PC-3 (cell line): ENCODE results near the gene ANKRD60. TPM values are rescaled to one million over a fixed set of nuclear protein-coding genes. Genes with fewer than 3 reads are reported as not detected.
A peak's percentile ranks its signal among the peaks of the same experiment; 100 is the strongest.

ENCODE experiments used
- ATAC-seq: fragments of 200-7000 bp; cut with Tn5 transposase; 2 replicates; pipeline ENCODE4 v1.9.1; 2020; ENCODE audit warnings: mild to moderate bottlenecking, moderate library complexity
- BruUV-seq: library from RNA; stranded (reverse); fragments of 400-500 nt; replicated peaks from 2 replicates; lab custom pipeline; 2021; lab: Mats Ljungman, UMichigan
- CTCF ChIA-PET: fragments of 300-600 bp; sonication (Branson Sonifier 250); formaldehyde crosslinking; loops from one replicate; lab custom pipeline; 2022; ENCODE audit warnings: antibody characterized with exemption; lab: Charles Lee
- POLR2A ChIA-PET: fragments of 300-600 bp; sonication (Branson Sonifier 250); formaldehyde crosslinking; loops from one replicate; lab custom pipeline; 2022; ENCODE audit warnings: antibody characterized with exemption; ENCODE audit not compliant: unreplicated experiment; lab: Charles Lee
- DNase-seq: peaks from one replicate; pipeline ENCODE4 v3.0.0-alpha.2; 2015
- H2AFZ ChIP-seq: fragments of 300-600 bp; sonication (generic); 2 replicates; pipeline ENCODE4 v1.6.0; 2016; ENCODE audit warnings: antibody characterized with exemption, low read length
- H3F3A ChIP-seq: fragments of 300-600 bp; sonication (generic); one replicate; pipeline ENCODE4 v1.6.0; 2017; ENCODE audit warnings: antibody characterized with exemption, low read length, control low read depth, mild to moderate bottlenecking; ENCODE audit not compliant: unreplicated experiment
- H3K27ac ChIP-seq: fragments of 300-600 bp; sonication (generic); 2 replicates; pipeline ENCODE4 v1.5.1; 2016; ENCODE audit warnings: mild to moderate bottlenecking, low read length
- H3K27me3 ChIP-seq: fragments of 300-600 bp; sonication (generic); 2 replicates; pipeline ENCODE4 v1.6.1; 2016; ENCODE audit warnings: low read length, mixed read lengths
- H3K36me3 ChIP-seq: fragments of 300-600 bp; sonication (generic); 2 replicates; pipeline ENCODE4 v1.6.1; 2016; ENCODE audit warnings: low read depth, mixed run types, low read length, mixed read lengths
- H3K4me1 ChIP-seq: fragments of 300-600 bp; sonication (generic); 2 replicates; pipeline ENCODE4 v1.5.1; 2016; ENCODE audit warnings: low read length; ENCODE audit not compliant: insufficient read depth
- H3K4me2 ChIP-seq: fragments of 300-600 bp; sonication (generic); 2 replicates; pipeline ENCODE4 v1.6.0; 2016; ENCODE audit warnings: low read length
- H3K4me3 ChIP-seq: fragments of 300-600 bp; sonication (generic); 2 replicates; pipeline ENCODE4 v1.5.1; 2016; ENCODE audit warnings: mild to moderate bottlenecking, low read length, mixed read lengths
- H3K79me2 ChIP-seq: fragments of 300-600 bp; sonication (generic); 2 replicates; pipeline ENCODE4 v1.6.1; 2017; ENCODE audit warnings: low read length, mixed read lengths
- H3K9ac ChIP-seq: fragments of 300-600 bp; sonication (generic); 2 replicates; pipeline ENCODE4 v1.6.0; 2016; ENCODE audit warnings: mild to moderate bottlenecking, low read length
- H3K9me2 ChIP-seq: fragments of 300-600 bp; sonication (generic); replicated peaks from 2 replicates; pipeline ENCODE4 v1.6.1; 2016; ENCODE audit warnings: mixed run types, low read length, mixed read lengths
- H3K9me3 ChIP-seq: fragments of 300-600 bp; sonication (generic); 2 replicates; pipeline ENCODE4 v1.6.1; 2016; ENCODE audit warnings: low read length, mixed read lengths
- H4K20me1 ChIP-seq: fragments of 300-600 bp; sonication (generic); 2 replicates; pipeline ENCODE4 v1.6.1; 2016; ENCODE audit warnings: low read length, mixed read lengths
- EZH2 ChIP-seq: fragments of 300-600 bp; sonication (generic); IDR thresholded peaks from one replicate; pipeline ENCODE4 v1.6.1; 2017; ENCODE audit warnings: antibody characterized with exemption, mild to moderate bottlenecking, low read length; ENCODE audit not compliant: unreplicated experiment
- EZH2phosphoT487 ChIP-seq: fragments of 300-600 bp; sonication (generic); IDR thresholded peaks from 2 replicates; pipeline ENCODE4 v1.6.1; 2018; ENCODE audit warnings: mild to moderate bottlenecking, antibody characterized with exemption, low read length, borderline replicate concordance
- intact Hi-C: fragments of 100-400 bp; cut with micrococcal nuclease; formaldehyde crosslinking; loops from 2 replicates; pipeline ENCODE4 v1.9.0; 2023
- total RNA-seq: library from RNA; depleted of rRNA; stranded (reverse); fragments of >200 nt; gene quantifications from 2 replicates; pipeline ENCODE4 v1.2.3, GENCODE V29; 2014
- TF ChIP-seq, protein P1 (sequence below): fragments of 300-600 bp; sonication (generic); conservative IDR thresholded peaks from 2 replicates; pipeline ENCODE4 v1.5.1; 2017; ENCODE audit warnings: antibody characterized with exemption, low read depth, mild to moderate bottlenecking, low read length

Gene ANKRD60
- total RNA-seq, 1 experiment from 2014 or later = not detected

- H3K36me3 ChIP-seq = no peaks in the 10 kb centered on the region
- no peaks in the 10 kb centered on the region for H3F3A ChIP-seq
- TF ChIP-seq, protein P1, sequence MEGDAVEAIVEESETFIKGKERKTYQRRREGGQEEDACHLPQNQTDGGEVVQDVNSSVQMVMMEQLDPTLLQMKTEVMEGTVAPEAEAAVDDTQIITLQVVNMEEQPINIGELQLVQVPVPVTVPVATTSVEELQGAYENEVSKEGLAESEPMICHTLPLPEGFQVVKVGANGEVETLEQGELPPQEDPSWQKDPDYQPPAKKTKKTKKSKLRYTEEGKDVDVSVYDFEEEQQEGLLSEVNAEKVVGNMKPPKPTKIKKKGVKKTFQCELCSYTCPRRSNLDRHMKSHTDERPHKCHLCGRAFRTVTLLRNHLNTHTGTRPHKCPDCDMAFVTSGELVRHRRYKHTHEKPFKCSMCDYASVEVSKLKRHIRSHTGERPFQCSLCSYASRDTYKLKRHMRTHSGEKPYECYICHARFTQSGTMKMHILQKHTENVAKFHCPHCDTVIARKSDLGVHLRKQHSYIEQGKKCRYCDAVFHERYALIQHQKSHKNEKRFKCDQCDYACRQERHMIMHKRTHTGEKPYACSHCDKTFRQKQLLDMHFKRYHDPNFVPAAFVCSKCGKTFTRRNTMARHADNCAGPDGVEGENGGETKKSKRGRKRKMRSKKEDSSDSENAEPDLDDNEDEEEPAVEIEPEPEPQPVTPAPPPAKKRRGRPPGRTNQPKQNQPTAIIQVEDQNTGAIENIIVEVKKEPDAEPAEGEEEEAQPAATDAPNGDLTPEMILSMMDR = no peak
- TF ChIP-seq EZH2phosphoT487 = no peak
- TF ChIP-seq EZH2 = no peak
- H4K20me1 ChIP-seq = no peaks in the 10 kb centered on the region
- BruUV-seq = no TSS peak
- H3K27ac ChIP-seq = no peak overlapping the region
- H3K27me3 ChIP-seq = no peaks in the 10 kb centered on the region
- ATAC-seq (peak; percentile 28; the same call in 1 of the 2 replicates), DNase-seq (peak; percentile 21)
- no peak overlapping the region for H3K4me3 ChIP-seq
- CTCF ChIA-PET = no interaction called here
- POLR2A ChIA-PET = no interaction called here
- H3K4me1 ChIP-seq = peaks cover 22% of the 10 kb centered on the region
- intact Hi-C loops = no loop called here
- no peaks in the 10 kb centered on the region for H3K9me3 ChIP-seq
- no peak overlapping the region for H3K9ac ChIP-seq
- H3K4me2 ChIP-seq = no peak overlapping the region
- H2AFZ ChIP-seq = no peak overlapping the region
- no peaks in the 10 kb centered on the region for H3K9me2 ChIP-seq
- H3K79me2 ChIP-seq = no peaks in the 10 kb centered on the region
Measured at GRCh38 chr20:58268936-58269619, 40.6 kb upstream of the ANKRD60 start.

- intact Hi-C loops = no loop called here
- H4K20me1 ChIP-seq = no peaks in the 10 kb centered on the region
- no peak overlapping the region for H3K9ac ChIP-seq
- H3K79me2 ChIP-seq = no peaks in the 10 kb centered on the region
- no TSS peak for BruUV-seq
- peaks cover 26% of the 10 kb centered on the region for H3K4me1 ChIP-seq
- H3K4me2 ChIP-seq = no peak overlapping the region
- no peaks in the 10 kb centered on the region for H3K36me3 ChIP-seq
- no peak overlapping the region for H2AFZ ChIP-seq
- TF ChIP-seq, protein P1 = no peak
- TF ChIP-seq EZH2phosphoT487 (no peak), EZH2 (no peak)
- H3F3A ChIP-seq = no peaks in the 10 kb centered on the region
- H3K9me2 ChIP-seq = no peaks in the 10 kb centered on the region
- CTCF ChIA-PET = no interaction called here
- DNase-seq = peak; percentile 28
- H3K27ac ChIP-seq = no peak overlapping the region
- no peaks in the 10 kb centered on the region for H3K27me3 ChIP-seq
- POLR2A ChIA-PET = no interaction called here
- no peak for ATAC-seq
- H3K9me3 ChIP-seq = no peaks in the 10 kb centered on the region
- no peak overlapping the region for H3K4me3 ChIP-seq
Measured at GRCh38 chr20:58268421-58268821, 40.0 kb upstream of the ANKRD60 start.

GRCh38 chr20:58267389-58268215 is 39.1 kb upstream of the ANKRD60 start:
- no peaks in the 10 kb centered on the region for H3F3A ChIP-seq
- ATAC-seq = no peak

More at GRCh38 chr20:58267389-58268215, 39.1 kb upstream of the ANKRD60 start:
- Histone ChIP-seq H3K27ac (no peak overlapping the region), H3K4me1 (peaks cover 26% of the 10 kb centered on the region), H3K9ac (no peak overlapping the region), H3K27me3 (no peaks in the 10 kb centered on the region), H3K79me2 (no peaks in the 10 kb centered on the region), H4K20me1 (no peaks in the 10 kb centered on the region), H3K4me3 (no peak overlapping the region), H3K4me2 (no peak overlapping the region), H3K9me2 (no peaks in the 10 kb centered on the region), H3K36me3 (no peaks in the 10 kb centered on the region), H2AFZ (no peak overlapping the region), H3K9me3 (no peaks in the 10 kb centered on the region)
- ChIA-PET CTCF (no interaction called here), POLR2A (no interaction called here)
- BruUV-seq = no TSS peak
- DNase-seq = no peak
- intact Hi-C loops = no loop called here
- TF ChIP-seq EZH2 (no peak), EZH2phosphoT487 (no peak)
- TF ChIP-seq, protein P1 = no peak
